ENCODE measurements around the gene PER3. TPM values are rescaled to one million over a fixed set of nuclear protein-coding genes. Genes with fewer than 3 reads are reported as not detected.

PER3 gene
- polyA plus RNA-seq, 2 of the 4 experiments (the other 2 are of a cell fraction), result 1.9 to 3.7 TPM

DNA sequence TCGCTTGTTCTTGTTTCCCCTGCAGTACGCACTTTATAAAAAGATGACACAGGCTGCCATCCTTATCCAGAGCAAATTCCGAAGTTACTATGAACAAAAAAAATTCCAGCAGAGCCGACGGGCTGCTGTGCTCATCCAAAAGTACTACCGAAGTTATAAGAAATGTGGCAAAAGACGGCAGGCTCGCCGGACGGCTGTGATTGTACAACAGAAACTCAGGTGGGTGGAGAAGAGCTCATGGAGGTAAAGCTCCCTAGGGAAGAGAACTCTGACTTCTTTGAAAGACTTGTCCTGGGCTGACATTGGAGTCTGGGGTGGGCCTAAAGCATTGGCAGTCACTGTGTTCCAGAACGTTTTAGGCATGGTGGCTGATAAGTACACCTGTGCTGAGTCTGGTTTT, 32.9 kb upstream of the PER3 start:
- DNase-seq (ENCODE audit: low read depth in 1 of 2, low spot score in 1 of 2) (no peak), FAIRE-seq (no peak), ATAC-seq (no peak)
- no peaks in the 10 kb centered on the region for H3K4me1 ChIP-seq
- H3K9me3 ChIP-seq, result no peaks in the 10 kb centered on the region
- H3K27ac ChIP-seq, result no peak overlapping the region
- POLR2A ChIA-PET, result interaction anchor here (0.7 kb wide), 1 partner anchor 1050 kb away, joined by 3 read pairs; the partner anchor contains the start of gene DNAJC11
- no peak overlapping the region for H3K4me3 ChIP-seq
- no peak overlapping the region for H3K4me2 ChIP-seq
- WGBS (ENCODE audit: missing lambda C conversion rate), result 77% methylated on average over 11 of the region's 11 CpGs
- CTCF ChIA-PET, result interaction anchor here (0.9 to 11.5 kb wide), 8 partner anchors 11 to 152 kb away, joined by 3 to 410 read pairs (median 36); no protein-coding TSS in a partner anchor
- TF ChIP-seq KDM5A (IDR thresholded peaks at IDR 0.05) (no peak), FOSL2 (IDR thresholded peaks at IDR 0.05) (no peak), FOSL2 (CRISPR knock-in tag; IDR thresholded peaks at IDR 0.05) (no peak), ZSCAN20 (CRISPR knock-in tag; IDR thresholded peaks at IDR 0.05) (no peak), ZNF302 (CRISPR knock-in tag; IDR thresholded peaks at IDR 0.05) (no peak), TP53 (CRISPR knock-in tag; IDR thresholded peaks at IDR 0.05) (no peak), NR3C1 (IDR thresholded peaks at IDR 0.05) (no peak), HOXA7 (CRISPR knock-in tag; IDR thresholded peaks at IDR 0.05) (no peak)
- TF ChIP-seq, protein P1, sequence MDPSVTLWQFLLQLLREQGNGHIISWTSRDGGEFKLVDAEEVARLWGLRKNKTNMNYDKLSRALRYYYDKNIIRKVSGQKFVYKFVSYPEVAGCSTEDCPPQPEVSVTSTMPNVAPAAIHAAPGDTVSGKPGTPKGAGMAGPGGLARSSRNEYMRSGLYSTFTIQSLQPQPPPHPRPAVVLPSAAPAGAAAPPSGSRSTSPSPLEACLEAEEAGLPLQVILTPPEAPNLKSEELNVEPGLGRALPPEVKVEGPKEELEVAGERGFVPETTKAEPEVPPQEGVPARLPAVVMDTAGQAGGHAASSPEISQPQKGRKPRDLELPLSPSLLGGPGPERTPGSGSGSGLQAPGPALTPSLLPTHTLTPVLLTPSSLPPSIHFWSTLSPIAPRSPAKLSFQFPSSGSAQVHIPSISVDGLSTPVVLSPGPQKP (IDR thresholded peaks at IDR 0.05; ENCODE audit: low read depth, low read length), result no peak

DNA sequence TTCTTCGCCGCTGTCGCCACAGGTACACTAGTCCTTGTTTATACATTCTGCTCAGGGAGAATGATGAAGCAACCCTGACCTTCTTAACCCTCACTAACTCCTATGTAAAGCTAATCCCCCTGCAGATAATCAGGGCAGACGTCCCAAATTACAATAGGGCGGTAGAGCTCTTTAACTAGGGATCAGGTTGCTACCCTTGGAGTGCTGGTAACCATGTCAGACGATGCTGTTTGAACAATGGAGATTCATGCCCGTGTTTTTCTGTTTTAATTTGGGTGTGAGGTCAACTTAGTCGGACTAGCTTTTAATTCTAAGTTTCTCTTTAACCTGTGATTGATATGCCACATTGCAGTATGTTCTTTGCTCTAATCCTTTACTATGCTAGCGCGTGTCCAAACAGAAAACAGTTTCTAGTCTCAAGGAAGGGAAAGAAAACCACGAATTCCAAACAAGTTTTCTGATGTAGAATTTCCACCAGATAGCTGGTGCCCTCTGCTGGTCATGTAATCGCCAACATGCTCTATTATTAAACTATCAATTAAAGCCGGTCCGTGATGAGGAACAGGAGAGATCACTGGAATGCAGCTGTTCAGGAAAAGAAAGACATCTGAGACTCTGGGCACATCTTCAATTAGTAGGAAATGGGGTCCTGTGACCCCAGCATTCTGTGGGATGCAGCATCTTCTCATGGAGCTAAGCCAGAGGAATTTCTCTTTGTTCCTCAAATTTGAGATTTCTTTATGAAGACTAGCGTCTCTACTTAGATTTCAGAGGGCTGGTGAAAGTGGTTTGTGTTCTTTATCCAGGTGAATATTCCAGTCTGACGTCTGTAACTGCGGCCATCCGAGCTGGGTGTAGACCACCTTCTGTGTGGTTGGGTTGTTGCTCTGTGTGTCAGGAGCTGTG, 31.3 kb upstream of the PER3 start:
- WGBS (ENCODE audit: missing lambda C conversion rate), result 16% methylated on average over 18 of the region's 18 CpGs
- peak overlapping the region; percentile 73 for H3K4me2 ChIP-seq
- DNase-seq (ENCODE audit: low read depth in 1 of 2, low spot score in 1 of 2), result peak; percentile 25 to 53
- H3K9me3 ChIP-seq, result no peaks in the 10 kb centered on the region
- peak overlapping the region in 1 of 2 experiments; percentile 11; a peak in 1 of 6 replicates for H3K27ac ChIP-seq
- peak overlapping the region; percentile 35 for H3K4me3 ChIP-seq
- ATAC-seq, result peak; percentile 76 to 78; a peak in 5 of 6 replicates
- CTCF ChIA-PET, result interaction anchor here (0.6 to 11.5 kb wide), 39 partner anchors 9 to 1033 kb away, joined by 3 to 410 read pairs (median 5); partner anchors contain the start of gene PER3
- FAIRE-seq, result no peak
- TF ChIP-seq POLR2A (IDR thresholded peaks at IDR 0.05; ENCODE audit: low read length) (no peak), SMC3 (IDR thresholded peaks at IDR 0.05) (peak; percentile 89), ESRRA (IDR thresholded peaks at IDR 0.05; ENCODE audit: borderline replicate concordance, low read length) (no peak), RAD21 (conservative IDR thresholded peaks at IDR 0.05 in 1 of 2, IDR thresholded peaks at IDR 0.05 in 1 of 2) (peak; percentile 76 to 82)
- TF ChIP-seq, protein P2, sequence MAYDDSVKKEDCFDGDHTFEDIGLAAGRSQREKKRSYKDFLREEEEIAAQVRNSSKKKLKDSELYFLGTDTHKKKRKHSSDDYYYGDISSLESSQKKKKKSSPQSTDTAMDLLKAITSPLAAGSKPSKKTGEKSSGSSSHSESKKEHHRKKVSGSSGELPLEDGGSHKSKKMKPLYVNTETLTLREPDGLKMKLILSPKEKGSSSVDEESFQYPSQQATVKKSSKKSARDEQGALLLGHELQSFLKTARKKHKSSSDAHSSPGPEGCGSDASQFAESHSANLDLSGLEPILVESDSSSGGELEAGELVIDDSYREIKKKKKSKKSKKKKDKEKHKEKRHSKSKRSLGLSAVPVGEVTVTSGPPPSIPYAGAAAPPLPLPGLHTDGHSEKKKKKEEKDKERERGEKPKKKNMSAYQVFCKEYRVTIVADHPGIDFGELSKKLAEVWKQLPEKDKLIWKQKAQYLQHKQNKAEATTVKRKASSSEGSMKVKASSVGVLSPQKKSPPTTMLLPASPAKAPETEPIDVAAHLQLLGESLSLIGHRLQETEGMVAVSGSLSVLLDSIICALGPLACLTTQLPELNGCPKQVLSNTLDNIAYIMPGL (CRISPR knock-in tag; IDR thresholded peaks at IDR 0.05; ENCODE audit: borderline replicate concordance), result no peak
- TF ChIP-seq, protein P3, sequence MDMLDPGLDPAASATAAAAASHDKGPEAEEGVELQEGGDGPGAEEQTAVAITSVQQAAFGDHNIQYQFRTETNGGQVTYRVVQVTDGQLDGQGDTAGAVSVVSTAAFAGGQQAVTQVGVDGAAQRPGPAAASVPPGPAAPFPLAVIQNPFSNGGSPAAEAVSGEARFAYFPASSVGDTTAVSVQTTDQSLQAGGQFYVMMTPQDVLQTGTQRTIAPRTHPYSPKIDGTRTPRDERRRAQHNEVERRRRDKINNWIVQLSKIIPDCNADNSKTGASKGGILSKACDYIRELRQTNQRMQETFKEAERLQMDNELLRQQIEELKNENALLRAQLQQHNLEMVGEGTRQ (IDR thresholded peaks at IDR 0.05), result no peak
- TF ChIP-seq, protein P4, sequence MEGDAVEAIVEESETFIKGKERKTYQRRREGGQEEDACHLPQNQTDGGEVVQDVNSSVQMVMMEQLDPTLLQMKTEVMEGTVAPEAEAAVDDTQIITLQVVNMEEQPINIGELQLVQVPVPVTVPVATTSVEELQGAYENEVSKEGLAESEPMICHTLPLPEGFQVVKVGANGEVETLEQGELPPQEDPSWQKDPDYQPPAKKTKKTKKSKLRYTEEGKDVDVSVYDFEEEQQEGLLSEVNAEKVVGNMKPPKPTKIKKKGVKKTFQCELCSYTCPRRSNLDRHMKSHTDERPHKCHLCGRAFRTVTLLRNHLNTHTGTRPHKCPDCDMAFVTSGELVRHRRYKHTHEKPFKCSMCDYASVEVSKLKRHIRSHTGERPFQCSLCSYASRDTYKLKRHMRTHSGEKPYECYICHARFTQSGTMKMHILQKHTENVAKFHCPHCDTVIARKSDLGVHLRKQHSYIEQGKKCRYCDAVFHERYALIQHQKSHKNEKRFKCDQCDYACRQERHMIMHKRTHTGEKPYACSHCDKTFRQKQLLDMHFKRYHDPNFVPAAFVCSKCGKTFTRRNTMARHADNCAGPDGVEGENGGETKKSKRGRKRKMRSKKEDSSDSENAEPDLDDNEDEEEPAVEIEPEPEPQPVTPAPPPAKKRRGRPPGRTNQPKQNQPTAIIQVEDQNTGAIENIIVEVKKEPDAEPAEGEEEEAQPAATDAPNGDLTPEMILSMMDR (IDR thresholded peaks at IDR 0.05), result peak; percentile 83
- POLR2A ChIA-PET, result interaction anchor here (0.6 to 1.8 kb wide), 3 partner anchors 72 to 85 kb away, joined by 3 to 6 read pairs (median 3); no protein-coding TSS in a partner anchor
- no peaks in the 10 kb centered on the region for H3K4me1 ChIP-seq
